ENCODE results near the gene KIF26B.

DNA sequence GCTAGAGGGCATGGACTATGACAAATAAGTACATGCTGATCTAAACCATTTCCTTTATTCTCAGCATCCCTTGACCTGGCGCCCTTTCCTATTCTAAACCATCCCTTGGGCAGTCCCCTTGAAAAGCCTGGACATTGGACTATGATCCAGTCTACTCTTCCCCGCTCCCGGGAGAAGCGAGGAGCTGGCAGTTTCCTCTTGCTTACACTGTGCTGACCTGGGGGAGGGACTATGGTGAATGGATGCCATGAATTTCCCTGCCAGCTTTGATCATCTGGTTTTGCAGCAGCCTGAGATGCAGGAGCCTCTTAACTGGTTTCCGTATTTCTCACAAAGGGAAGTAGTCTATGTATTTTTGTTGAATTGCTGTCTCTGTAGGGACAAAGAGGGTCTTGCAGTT, 121.7 kb downstream of the KIF26B start:
- TF ChIP-seq, protein P1, sequence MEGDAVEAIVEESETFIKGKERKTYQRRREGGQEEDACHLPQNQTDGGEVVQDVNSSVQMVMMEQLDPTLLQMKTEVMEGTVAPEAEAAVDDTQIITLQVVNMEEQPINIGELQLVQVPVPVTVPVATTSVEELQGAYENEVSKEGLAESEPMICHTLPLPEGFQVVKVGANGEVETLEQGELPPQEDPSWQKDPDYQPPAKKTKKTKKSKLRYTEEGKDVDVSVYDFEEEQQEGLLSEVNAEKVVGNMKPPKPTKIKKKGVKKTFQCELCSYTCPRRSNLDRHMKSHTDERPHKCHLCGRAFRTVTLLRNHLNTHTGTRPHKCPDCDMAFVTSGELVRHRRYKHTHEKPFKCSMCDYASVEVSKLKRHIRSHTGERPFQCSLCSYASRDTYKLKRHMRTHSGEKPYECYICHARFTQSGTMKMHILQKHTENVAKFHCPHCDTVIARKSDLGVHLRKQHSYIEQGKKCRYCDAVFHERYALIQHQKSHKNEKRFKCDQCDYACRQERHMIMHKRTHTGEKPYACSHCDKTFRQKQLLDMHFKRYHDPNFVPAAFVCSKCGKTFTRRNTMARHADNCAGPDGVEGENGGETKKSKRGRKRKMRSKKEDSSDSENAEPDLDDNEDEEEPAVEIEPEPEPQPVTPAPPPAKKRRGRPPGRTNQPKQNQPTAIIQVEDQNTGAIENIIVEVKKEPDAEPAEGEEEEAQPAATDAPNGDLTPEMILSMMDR (conservative IDR thresholded peaks at IDR 0.05; ENCODE audit: low read depth, low read length), result no peak
- no peak for TF ChIP-seq POLR2A (IDR thresholded peaks at IDR 0.05; ENCODE audit: low read depth, low read length)
- TF ChIP-seq RAD21 (IDR thresholded peaks at IDR 0.05; ENCODE audit: low read length), result no peak

Data from IMR-90 (cell line).